ENCODE results near the gene ECE2.

DNA sequence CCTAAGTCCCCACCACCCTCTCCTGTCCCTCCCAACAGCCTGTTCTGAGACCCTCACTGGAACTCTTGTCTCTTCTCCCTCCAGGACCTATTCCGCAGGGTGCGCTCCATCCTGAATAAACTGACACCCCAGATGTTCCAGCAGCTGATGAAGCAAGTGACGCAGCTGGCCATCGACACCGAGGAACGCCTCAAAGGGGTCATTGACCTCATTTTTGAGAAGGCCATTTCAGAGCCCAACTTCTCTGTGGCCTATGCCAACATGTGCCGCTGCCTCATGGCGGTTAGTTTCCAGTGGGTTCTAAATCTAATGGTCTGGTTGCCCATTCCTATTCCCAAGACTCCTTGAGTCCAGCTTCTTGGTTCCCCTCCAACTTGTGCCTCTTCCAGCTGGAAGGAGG lies 47.9 kb downstream of the ECE2 start:
- TF ChIP-seq EZH2 (IDR thresholded peaks at IDR 0.05): no peak
- no peak for TF ChIP-seq POLR2AphosphoS5 (IDR thresholded peaks at IDR 0.05; ENCODE audit: borderline replicate concordance, low read depth, low read length)

All from SK-N-MC (cell line).